HG03565 (cell line): Measurements from ENCODE around the gene PLCZ1.
"Not testable (repeated sequence)": the region's sequence is repeated elsewhere in the genome, so short reads cannot be mapped to it uniquely, and the experiment has no call there.

ENCODE experiments used
- ATAC-seq: cut with Tn5 transposase; IDR thresholded peaks from one replicate; pipeline ENCODE4 v1.9.1; 2021; ENCODE audit warnings: mild to moderate bottlenecking, moderate library complexity; ENCODE audit not compliant: unreplicated experiment

Gene PLCZ1, protein sequence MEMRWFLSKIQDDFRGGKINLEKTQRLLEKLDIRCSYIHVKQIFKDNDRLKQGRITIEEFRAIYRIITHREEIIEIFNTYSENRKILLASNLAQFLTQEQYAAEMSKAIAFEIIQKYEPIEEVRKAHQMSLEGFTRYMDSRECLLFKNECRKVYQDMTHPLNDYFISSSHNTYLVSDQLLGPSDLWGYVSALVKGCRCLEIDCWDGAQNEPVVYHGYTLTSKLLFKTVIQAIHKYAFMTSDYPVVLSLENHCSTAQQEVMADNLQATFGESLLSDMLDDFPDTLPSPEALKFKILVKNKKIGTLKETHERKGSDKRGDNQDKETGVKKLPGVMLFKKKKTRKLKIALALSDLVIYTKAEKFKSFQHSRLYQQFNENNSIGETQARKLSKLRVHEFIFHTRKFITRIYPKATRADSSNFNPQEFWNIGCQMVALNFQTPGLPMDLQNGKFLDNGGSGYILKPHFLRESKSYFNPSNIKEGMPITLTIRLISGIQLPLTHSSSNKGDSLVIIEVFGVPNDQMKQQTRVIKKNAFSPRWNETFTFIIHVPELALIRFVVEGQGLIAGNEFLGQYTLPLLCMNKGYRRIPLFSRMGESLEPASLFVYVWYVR

GRCh38 chr12:18737819-18738218, at the start of gene PLCZ1, which contains the start of gene CAPZA3:
Gene PLCZ1 (minus strand): TSS chr12:18738012. CDS start chr12:18737371, 641 bp downstream.
Gene CAPZA3 (plus strand): TSS chr12:18738119. CDS start chr12:18738269, 150 bp downstream.
- ATAC-seq = no peak

- not testable (repeated sequence) for ATAC-seq
Observed at GRCh38 chr12:18785465-18785864, 47.7 kb upstream of the PLCZ1 start.

DNA sequence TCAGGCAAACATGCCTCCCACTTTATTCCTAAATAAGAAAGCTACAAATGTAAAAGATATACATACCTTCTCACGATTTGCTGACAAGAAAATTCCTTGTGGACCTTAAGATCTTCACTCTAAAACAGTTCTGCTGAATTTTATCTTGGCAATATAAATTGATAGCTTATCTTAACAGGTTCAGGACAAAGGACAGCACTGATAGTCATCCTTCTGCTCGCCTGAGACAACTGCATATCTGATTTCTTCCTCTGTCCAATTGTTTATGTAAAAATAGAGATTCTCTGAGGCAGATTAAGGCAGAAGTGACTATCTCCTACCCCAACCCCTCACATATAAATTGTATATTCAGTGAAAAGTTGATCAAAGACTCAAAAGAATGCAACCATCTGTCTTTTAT, 45.0 kb upstream of the PLCZ1 start:
- ATAC-seq = no peak

GRCh38 chr12:18766479-18766878, 28.7 kb upstream of the PLCZ1 start:
- ATAC-seq = not testable (repeated sequence)

DNA sequence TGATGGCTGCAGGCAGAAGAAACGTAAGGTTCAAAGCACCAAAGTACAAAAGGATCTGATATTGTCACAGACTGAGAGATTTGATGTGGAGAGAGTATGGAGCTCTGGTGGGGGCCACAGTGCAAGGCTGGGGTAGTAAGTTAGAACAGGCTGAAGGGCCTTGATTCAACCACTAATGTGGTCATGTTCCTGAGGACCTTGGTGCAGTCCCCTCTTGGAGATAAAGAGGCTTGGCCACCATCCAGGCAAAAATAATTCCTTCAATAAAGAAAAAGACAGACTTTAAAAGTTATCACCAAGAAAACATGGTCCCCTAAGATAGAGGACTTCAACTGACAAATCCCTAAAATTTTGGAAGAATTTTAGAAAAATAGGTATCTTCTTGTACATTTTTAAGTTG, 17.5 kb upstream of the PLCZ1 start:
- ATAC-seq = no peak

- ATAC-seq = no peak
Observed at GRCh38 chr12:18754124-18754707, 16.4 kb upstream of the PLCZ1 start.

- ATAC-seq = no peak
Observed at GRCh38 chr12:18753481-18754123, 15.8 kb upstream of the PLCZ1 start.

- no peak for ATAC-seq
Observed at GRCh38 chr12:18752947-18753346, 15.1 kb upstream of the PLCZ1 start.

DNA sequence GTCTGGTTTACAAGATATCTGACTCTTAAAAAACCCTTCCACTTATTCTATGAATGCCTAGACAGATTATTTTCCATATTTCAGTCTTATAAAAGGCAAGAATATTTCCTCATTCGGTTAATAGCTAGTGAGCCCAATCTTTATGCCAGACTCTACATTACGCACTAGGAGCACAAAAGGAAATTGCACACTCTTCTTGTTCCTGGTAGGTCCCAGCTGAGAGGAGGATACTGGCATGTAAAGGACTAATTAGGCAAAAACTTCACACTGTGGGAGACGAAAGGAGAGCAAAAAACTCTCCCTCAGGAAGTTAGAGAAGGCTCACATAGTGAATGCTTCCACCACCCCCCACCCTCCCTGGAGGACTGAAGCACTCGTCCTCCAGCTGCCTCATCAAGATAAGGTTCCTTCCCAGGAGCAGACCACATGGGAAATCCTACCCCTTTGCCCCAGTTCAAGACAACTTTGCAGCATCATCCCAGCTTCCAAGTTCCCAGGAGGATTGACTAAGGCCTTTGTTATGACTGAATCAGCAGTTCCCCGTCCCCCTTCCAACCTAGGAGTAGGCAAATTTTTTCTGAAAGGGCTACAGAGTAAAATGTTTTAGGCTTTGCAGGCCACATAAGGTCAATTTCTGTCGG, 14.6 kb upstream of the PLCZ1 start:
- no peak for ATAC-seq

GRCh38 chr12:18751866-18752265, 14.1 kb upstream of the PLCZ1 start:
- no peak for ATAC-seq

DNA sequence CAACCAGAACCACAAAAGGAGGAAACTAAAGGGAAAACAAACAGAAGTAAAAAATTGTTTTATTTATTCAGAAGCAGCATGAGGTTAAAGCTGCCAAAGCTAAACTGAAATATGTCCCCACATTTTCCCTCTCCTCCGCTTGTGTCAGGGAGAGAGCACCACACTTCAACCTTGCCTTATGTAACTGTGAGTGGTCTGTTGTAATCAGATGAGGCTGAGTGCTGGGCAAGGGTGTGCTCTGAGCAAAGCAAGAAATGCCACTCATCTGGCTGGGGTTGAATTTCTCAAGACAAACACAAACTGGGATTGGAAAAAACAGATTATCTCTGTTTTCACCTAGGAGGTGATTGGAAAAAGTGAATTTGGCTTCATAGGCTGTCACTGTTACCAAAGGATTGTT, 12.3 kb upstream of the PLCZ1 start:
- no peak for ATAC-seq

- no peak for ATAC-seq
Observed at GRCh38 chr12:18749386-18749957, 11.7 kb upstream of the PLCZ1 start.

DNA sequence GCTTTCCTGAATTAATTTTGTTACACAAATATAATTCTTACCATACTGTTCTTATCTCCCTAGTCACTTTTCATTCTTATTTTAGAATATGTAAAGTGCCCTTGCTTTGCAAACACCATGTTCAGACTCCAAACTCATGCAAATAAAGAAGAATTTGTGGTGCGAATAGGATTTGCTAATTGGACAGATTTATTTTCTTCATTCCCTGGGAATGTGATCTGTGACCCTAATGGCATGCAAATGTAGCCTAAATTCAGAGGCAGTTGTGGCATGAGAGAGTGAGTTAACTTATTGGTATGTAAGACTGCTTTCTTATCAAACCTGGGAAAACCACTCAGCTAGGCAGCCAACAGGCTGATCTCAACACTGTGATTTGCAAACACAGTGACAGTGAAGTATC, 10.1 kb upstream of the PLCZ1 start:
- no peak for ATAC-seq

DNA sequence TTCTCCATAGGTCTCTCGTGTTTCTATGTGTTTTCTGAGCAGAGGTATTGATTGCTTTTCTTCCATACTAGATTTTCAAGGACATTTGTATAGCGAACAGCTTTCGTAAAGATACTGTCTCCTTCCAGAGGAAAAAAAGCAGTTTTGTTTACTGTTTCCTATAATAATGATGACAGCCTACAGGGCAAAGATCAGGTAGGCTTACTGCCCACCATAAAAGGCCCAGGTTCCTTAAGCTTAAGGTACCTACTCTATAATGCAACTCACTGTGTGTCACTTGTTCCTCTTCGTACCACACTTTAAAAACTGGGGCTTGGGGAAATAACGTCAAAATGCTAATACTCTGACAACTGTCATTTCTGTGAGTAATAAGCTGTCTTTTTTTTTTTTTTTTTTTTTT, 6.7 kb downstream of the PLCZ1 start:
- ATAC-seq = no peak

DNA sequence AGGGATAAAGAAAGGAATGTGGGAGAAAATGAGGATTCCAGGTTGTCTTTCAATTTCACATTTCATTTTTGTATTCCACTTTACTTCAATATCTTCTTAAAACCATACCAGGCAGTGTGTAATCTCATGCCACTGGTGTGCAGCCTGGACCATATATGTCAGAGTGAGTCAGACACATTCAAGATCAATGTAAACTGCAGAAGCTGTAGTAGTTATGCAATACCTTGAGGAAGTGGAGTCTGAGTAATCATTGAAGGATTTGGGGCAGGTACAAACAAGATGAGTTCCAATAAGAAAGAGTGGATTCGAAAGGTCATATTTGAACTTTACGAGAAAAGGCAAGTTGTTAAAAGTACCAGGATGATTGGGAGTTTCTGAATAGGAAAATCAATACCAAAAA, 14.1 kb downstream of the PLCZ1 start:
- ATAC-seq = no peak

- ATAC-seq = no peak
Observed at GRCh38 chr12:18721452-18721851, 16.4 kb downstream of the PLCZ1 start.

GRCh38 chr12:18720690-18721089, 17.1 kb downstream of the PLCZ1 start:
- no peak for ATAC-seq

DNA sequence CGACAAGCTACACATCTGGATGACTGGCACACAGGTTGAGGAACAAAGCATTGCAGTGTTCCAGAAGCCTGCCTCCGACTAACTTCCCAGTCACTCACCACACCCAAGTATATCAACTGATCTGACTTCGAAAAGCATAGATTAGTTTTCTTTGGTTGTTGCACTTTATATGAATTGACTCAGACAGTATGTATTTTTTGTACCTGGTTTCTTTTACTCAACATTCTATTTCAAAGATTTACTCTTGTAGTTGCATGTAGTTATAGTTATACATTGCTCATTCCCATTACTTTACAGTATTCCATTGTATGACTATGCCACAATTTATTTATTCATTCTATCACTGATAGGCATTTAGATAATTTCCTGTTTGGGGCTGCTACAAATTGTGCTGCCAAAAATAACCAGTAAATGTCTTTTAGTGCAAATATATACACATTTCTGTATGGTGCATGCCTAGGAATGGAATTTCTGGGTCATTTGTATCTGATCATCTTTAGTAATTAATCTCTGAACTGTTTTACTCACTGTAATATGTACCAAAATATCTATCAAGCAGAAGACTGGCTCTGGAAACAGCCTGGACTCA, 17.8 kb downstream of the PLCZ1 start:
- no peak for ATAC-seq

GRCh38 chr12:18718462-18718861, 19.4 kb downstream of the PLCZ1 start:
- no peak for ATAC-seq

DNA sequence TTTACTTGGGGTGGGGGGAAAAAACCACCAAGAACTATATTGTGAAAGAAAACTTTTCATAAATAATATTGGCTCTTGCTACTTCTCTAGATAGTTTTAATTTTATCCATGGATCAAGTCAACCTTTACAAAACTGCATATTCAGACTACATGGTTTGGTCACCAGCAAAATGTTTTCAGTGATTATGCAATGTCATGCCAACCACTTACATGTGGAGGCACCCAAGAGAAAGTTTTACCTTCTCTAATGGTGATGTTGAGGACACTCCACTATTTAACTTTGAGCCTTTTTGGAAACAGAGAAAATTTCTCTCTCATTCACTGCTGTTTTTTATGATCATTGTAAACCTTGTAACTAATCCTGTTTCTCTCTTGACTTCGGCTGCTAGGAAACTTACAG, 21.6 kb downstream of the PLCZ1 start:
- no peak for ATAC-seq
